Fibroblast of gingiva (primary cell): Measurements from ENCODE around the gene IFNA16.
"Not testable (repeated sequence)": the region's sequence is repeated elsewhere in the genome, so short reads cannot be mapped to it uniquely, and the experiment has no call there.

Experiments used
- DNase-seq: peaks from one replicate; pipeline ENCODE4 v3.0.0-alpha.2; 2011; ENCODE audit warnings: low read depth

The IFNA16 gene

GRCh38 chr9:21194867-21195776, 22.0 kb downstream of the IFNA16 start:
- not testable (repeated sequence) for DNase-seq

GRCh38 chr9:21187487-21187886, 29.6 kb downstream of the IFNA16 start, which contains the start of gene IFNA4:
Gene IFNA4 (minus strand): TSS chr9:21187587. CDS start chr9:21187531, 56 bp downstream.
- not testable (repeated sequence) for DNase-seq

- not testable (repeated sequence) for DNase-seq
Measured at GRCh38 chr9:21182810-21183736, 34.0 kb downstream of the IFNA16 start.

DNA sequence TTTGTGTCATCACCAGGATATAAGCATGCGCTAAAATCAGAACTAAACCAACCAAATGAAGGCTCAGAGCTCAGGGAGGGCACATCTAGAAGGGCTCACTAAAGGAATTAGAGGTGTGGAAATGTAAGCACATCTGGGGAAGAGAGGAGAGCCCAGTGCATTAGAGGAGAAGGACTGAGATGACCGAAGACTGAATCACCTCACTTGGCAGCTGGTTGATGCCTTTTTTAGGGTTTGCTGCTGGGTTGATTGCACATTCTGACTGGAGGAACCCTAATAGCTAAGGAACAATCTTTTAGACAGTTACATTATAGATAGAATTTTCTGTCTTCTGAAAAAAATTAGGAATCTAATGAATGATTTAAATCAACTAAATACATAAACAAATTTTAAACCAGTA, 42.4 kb downstream of the IFNA16 start:
- no peak for DNase-seq

DNA sequence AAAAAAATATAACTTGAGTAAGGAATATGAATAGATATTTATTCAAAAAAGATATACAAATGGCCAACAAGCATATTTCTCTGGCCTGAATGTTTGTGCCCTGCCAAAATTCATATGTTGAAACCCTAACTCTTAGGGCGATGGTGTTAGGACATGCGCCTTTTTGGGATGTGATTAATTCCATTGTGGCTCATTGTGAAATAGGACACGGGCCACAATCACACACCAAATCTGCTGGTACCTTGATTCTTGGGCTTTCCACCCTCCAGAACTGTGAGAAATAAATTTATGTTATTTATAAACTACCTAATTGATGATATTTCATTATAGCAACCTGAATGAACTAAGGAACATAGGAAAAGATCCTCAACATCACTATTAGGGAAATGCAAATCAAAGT, 45.0 kb downstream of the IFNA16 start:
- DNase-seq: no peak

GRCh38 chr9:21171351-21171750, 45.8 kb downstream of the IFNA16 start:
- no peak for DNase-seq

GRCh38 chr9:21166560-21166959, 50.6 kb downstream of the IFNA16 start, which contains the start of gene IFNA21:
Gene IFNA21 (minus strand): TSS chr9:21166660. CDS start chr9:21166612, 48 bp downstream.
- DNase-seq: not testable (repeated sequence)
